PC-3 (cell line): ENCODE results near the gene CNTNAP2.

Experiments
- EZH2 ChIP-seq: fragments of 300-600 bp; sonication (generic); IDR thresholded peaks from one replicate; pipeline ENCODE4 v1.6.1; 2017; ENCODE audit warnings: antibody characterized with exemption, mild to moderate bottlenecking, low read length; ENCODE audit not compliant: unreplicated experiment
- EZH2phosphoT487 ChIP-seq: fragments of 300-600 bp; sonication (generic); IDR thresholded peaks from 2 replicates; pipeline ENCODE4 v1.6.1; 2018; ENCODE audit warnings: mild to moderate bottlenecking, antibody characterized with exemption, low read length, borderline replicate concordance
- TF ChIP-seq, protein P1 (sequence below): fragments of 300-600 bp; sonication (generic); conservative IDR thresholded peaks from 2 replicates; pipeline ENCODE4 v1.5.1; 2017; ENCODE audit warnings: antibody characterized with exemption, low read depth, mild to moderate bottlenecking, low read length

GRCh38 chr7:147540743-147541142, 1424.1 kb downstream of the CNTNAP2 start:
- TF ChIP-seq, protein P1, sequence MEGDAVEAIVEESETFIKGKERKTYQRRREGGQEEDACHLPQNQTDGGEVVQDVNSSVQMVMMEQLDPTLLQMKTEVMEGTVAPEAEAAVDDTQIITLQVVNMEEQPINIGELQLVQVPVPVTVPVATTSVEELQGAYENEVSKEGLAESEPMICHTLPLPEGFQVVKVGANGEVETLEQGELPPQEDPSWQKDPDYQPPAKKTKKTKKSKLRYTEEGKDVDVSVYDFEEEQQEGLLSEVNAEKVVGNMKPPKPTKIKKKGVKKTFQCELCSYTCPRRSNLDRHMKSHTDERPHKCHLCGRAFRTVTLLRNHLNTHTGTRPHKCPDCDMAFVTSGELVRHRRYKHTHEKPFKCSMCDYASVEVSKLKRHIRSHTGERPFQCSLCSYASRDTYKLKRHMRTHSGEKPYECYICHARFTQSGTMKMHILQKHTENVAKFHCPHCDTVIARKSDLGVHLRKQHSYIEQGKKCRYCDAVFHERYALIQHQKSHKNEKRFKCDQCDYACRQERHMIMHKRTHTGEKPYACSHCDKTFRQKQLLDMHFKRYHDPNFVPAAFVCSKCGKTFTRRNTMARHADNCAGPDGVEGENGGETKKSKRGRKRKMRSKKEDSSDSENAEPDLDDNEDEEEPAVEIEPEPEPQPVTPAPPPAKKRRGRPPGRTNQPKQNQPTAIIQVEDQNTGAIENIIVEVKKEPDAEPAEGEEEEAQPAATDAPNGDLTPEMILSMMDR = no peak
- TF ChIP-seq EZH2phosphoT487 = no peak
- TF ChIP-seq EZH2 = no peak
